ENCODE measurements around the gene ARRDC2.
"Not testable (repeated sequence)": the region's sequence is repeated elsewhere in the genome, so short reads cannot be mapped to it uniquely, and the experiment has no call there.

ARRDC2 gene

DNA sequence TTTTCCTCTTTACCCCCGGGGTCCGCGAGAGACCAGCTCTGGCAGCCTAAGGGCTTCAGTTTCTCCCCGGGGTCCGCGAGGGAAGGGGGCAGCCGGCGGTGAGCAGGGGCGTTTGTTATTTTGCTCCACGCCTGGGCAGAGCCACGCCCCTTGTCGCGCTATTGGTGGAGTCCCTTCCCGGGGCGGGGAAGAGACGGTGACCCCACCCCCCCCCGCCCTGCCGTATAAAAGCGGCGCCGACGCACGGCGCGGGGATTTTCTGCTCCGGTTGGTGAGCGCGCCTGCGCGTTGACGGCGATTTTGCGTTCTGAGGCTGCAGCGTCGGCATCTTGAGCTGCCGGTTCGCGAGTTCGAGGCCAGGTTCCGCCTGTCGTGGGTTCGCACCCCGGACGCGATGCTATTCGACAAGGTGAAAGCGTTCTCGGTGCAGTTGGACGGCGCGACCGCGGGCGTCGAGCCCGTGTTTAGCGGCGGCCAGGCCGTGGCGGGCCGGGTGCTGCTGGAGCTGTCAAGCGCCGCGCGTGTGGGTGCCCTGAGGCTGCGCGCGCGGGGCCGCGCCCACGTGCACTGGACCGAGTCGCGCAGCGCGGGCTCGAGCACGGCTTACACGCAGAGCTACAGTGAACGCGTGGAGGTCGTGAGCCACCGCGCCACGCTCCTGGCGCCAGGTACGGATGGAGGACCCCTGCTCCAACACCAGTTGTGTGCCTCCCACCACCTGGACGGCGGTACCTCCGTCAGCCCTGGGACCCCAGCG is at the start of gene ARRDC2:
TSS of gene ARRDC2 (plus strand) at position 254 of the 757 bp plus-strand sequence. CDS start at position 395, 141 bp downstream.
- no peak for FAIRE-seq

DNA sequence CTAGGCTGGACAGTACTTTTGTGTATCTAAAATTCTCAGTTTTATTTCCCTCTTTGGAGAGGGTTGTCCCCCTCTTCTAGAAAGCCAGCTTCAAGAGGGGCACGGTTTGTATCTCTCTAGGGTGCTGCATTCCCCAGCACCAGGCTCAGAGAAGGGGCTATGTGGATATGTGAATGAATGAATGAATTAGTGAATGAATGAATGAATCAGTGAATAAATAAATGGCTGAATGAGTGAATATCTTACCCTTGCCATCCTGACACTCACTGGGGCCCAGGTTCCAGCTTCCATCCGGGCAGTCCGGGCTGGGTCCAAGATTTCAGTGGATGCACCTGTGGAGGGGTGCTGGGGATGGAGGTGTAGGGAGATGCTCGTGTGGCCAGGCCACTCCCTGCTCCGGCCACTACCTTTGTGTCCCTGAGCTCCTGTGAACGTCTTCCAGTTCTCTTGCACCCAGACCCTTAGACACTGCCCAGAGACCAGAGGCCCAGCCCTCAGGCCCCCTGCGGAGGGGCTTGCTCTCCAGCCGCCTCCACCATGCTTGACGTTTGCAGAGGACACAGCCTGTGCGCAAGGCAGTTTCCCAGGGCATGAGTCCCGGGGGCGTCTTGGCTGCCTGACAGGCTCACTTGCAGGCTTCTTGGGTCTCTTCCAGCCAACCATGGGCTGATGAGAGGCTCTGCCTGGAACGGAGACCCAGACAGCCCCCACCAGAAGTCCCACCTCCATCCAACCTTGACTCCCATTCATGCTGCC is 43.9 kb upstream of the ARRDC2 start:
- no peak for FAIRE-seq

- no peak for FAIRE-seq
Measured at GRCh38 chr19:17965370-17966128, 42.4 kb upstream of the ARRDC2 start.

GRCh38 chr19:17966129-17966483 is 41.9 kb upstream of the ARRDC2 start:
- no peak for FAIRE-seq

GRCh38 chr19:17966550-17967256 is 41.3 kb upstream of the ARRDC2 start, which contains the start of gene KCNN1:
KCNN1 (plus strand) TSS chr19:17967107; CDS start chr19:17973889, 6,782 bp downstream.
- no peak for FAIRE-seq

GRCh38 chr19:17967257-17968051 is 40.5 kb upstream of the ARRDC2 start:
- no peak for FAIRE-seq

- no peak for FAIRE-seq
Measured at GRCh38 chr19:17968362-17968761, 39.6 kb upstream of the ARRDC2 start.

GRCh38 chr19:17969096-17969792 is 38.7 kb upstream of the ARRDC2 start:
- no peak for FAIRE-seq

- FAIRE-seq, result no peak
Measured at GRCh38 chr19:17972230-17972629, 35.7 kb upstream of the ARRDC2 start.

GRCh38 chr19:17973759-17974158 is 34.2 kb upstream of the ARRDC2 start:
- no peak for FAIRE-seq

- FAIRE-seq, result no peak
Measured at GRCh38 chr19:17974551-17974950, 33.4 kb upstream of the ARRDC2 start.

DNA sequence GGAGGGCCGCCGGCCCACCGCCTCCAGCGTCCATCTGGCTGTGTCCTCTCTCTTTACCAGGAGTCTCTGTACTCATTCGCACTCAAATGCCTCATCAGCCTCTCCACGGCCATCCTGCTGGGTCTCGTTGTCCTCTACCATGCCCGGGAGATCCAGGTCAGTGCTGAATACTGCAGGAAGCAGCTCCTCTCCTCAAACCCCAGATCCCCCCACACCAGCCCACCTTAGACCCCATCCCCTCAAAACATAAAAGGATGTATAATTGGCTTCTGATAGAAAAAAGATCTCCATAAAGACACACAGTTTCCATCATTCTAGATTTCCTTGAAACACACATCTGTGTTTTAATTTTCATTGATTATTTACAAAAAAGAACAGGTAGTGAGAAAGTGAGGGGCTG is 32.9 kb upstream of the ARRDC2 start:
- no peak for FAIRE-seq

DNA sequence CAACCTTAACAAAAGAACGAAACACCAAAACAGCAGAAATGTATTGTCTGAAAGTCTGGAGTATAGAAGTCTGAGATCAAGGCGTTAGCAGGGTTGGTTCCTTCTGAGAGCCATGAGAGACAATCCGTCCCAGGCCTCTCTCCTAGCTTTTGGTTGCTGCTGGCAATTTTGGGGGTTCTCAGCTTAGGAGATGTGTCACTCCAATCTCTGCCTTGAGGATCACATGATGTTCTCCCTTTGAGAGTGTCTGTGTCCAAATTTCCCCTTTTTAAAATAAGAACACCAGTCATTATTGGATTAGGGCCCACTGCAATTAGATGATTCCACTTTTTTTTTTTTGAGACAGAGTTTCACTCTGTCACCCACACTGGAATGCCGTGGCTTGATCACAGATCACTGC is 30.9 kb upstream of the ARRDC2 start:
- no peak for FAIRE-seq

DNA sequence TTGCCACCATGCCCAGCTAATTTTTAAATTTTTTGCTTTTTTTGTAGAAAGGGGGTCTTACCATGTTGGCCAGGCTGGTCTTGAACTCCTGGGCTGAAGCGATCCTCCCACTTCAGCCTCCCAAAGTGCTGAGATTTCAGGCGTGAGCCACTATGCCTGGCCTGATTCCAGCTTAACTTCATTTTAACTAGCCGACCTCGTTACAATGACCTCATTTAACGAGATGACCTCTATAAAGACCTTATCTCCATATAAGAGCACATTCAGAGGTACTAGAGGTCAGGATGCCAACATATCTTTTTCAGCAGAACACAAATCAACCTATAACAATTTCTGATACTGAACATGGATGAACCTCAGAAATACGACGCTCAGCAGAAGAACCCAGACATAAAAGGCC is 30.5 kb upstream of the ARRDC2 start:
- FAIRE-seq, result no peak

DNA sequence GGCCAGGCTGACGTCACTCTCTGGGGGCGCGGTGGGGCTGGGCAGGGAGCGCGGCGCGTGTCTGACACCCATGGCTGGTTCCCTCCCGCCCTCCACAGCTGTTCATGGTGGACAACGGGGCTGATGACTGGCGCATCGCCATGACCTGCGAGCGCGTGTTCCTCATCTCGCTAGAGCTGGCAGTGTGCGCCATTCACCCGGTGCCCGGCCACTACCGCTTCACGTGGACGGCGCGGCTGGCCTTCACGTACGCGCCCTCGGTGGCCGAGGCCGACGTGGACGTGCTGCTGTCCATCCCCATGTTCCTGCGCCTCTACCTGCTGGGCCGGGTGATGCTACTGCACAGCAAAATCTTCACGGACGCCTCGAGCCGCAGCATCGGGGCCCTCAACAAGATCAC is 26.4 kb upstream of the ARRDC2 start:
- no peak for FAIRE-seq

- no peak for FAIRE-seq
Measured at GRCh38 chr19:17982430-17982829, 25.5 kb upstream of the ARRDC2 start.

- no peak for FAIRE-seq
Measured at GRCh38 chr19:17985037-17985818, 22.7 kb upstream of the ARRDC2 start.

GRCh38 chr19:17986569-17986968 is 21.4 kb upstream of the ARRDC2 start:
- not testable (repeated sequence) for FAIRE-seq

DNA sequence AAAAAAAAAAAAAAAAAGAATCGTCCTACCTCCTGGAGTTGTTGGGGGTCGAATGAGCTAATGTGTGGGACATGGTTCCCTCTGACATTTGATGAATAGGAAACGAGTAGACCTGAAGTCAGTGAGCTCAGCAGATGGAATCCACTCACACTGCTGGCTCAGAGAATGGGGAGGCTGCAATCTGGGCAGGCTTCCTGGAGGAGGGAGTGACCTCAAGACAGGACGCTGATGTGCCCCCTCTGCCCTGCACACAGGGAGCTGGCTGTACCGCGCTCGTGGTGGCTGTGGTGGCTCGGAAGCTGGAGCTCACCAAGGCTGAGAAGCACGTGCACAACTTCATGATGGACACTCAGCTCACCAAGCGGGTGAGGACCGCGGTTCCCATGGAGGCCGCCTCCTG is 19.8 kb upstream of the ARRDC2 start:
- no peak for FAIRE-seq

GRCh38 chr19:17989425-17990094 is 18.4 kb upstream of the ARRDC2 start:
- no peak for FAIRE-seq
